K562 (cell line): ENCODE data around the gene AIF1L. TPM values are rescaled to one million over a fixed set of nuclear protein-coding genes. Genes with fewer than 3 reads are reported as not detected.

ENCODE experiments used
- ATAC-seq: fragments of 200-7000 bp; cut with Tn5 transposase; 3 replicates; pipeline ENCODE4 v1.9.1; 2020; ENCODE audit warnings: moderate library complexity
- BruUV-seq: library from RNA; stranded (reverse); fragments of 400-500 nt; replicated peaks from 2 replicates; lab custom pipeline; 2021; lab: Mats Ljungman, UMichigan
- CTCF ChIA-PET: fragments of 300-600 bp; formaldehyde crosslinking; extraction: SDS; loops from one replicate; lab custom pipeline; 2021; ENCODE audit warnings: low intra/inter-chr PET ratio; lab: Yijun Ruan, JAX
- POLR2A ChIA-PET: fragments of 300-600, 350-650 bp; sonication (Branson Sonifier 250); formaldehyde crosslinking; extraction: SDS; loops from one replicate; lab custom pipeline; 2021; ENCODE audit warnings: antibody characterized with exemption, inconsistent platforms; lab: Yijun Ruan, JAX
- DNase-seq, 4 experiments: peaks; one replicate each; pipeline versions ENCODE4 v3.0.0 to v3.0.0-alpha.2; 2011 to 2018; ENCODE audit warnings: low spot score in 3 of 4, mixed read lengths in 3 of 4; ENCODE audit errors: extremely low read depth in 1 of 4
- FAIRE-seq: peaks from 2 replicates; lab custom pipeline; 2011; peaks lifted over from hg19 to GRCh38; lab: Jason Lieb, UNC
- H2AFZ ChIP-seq: 2 replicates; pipeline ENCODE4 v1.6.0; 2011; ENCODE audit warnings: low read depth, low read length, control low read depth, inconsistent platforms
- H3K27ac ChIP-seq: fragments of 200-600 bp; 3 replicates; pipeline ENCODE4 v1.8.0; 2011; ENCODE audit warnings: low read depth, mild to moderate bottlenecking, control low read depth, inconsistent platforms, low read length, moderate library complexity, mixed read lengths; ENCODE audit errors: extremely low read depth
- H3K27me3 ChIP-seq, 2 experiments: fragments of 300-600 bp in 1 of 2; 2 replicates in 1 of 2; 3 replicates in 1 of 2; pipeline versions ENCODE4 v1.6.0 to v1.8.0; 2011; ENCODE audit warnings: inconsistent platforms in 2 of 2, low read length in 2 of 2, mild to moderate bottlenecking in 1 of 2, mixed read lengths in 1 of 2, moderate library complexity in 1 of 2; ENCODE audit not compliant: control insufficient read depth in 2 of 2, insufficient read depth in 2 of 2
- H3K36me3 ChIP-seq: fragments of 300-600 bp; 3 replicates; pipeline ENCODE4 v1.8.0; 2011; ENCODE audit warnings: mild to moderate bottlenecking, low read length, inconsistent platforms; ENCODE audit not compliant: control insufficient read depth, insufficient read depth
- H3K4me1 ChIP-seq, 2 experiments: fragments of 200-600 bp in 1 of 2; replicated peaks in 1 of 2; 2 replicates in 1 of 2; 3 replicates in 1 of 2; pipeline versions ENCODE4 v1.5.1 to v1.8.0; 2011; ENCODE audit warnings: inconsistent platforms in 2 of 2, low read length in 2 of 2, mild to moderate bottlenecking in 1 of 2, mixed read lengths in 1 of 2, moderate library complexity in 1 of 2; ENCODE audit not compliant: control insufficient read depth in 2 of 2, insufficient read depth in 2 of 2
- H3K4me2 ChIP-seq: 2 replicates; pipeline ENCODE4 v1.6.1; 2011; ENCODE audit warnings: low read length, control low read depth, inconsistent platforms, mixed read lengths; ENCODE audit not compliant: insufficient read depth
- H3K4me3 ChIP-seq: fragments of 200-600 bp; sonication (generic), shearing (Covaris generic); 2 replicates; pipeline ENCODE4 v1.5.1; 2016; ENCODE audit warnings: control low read depth, inconsistent platforms
- H3K79me2 ChIP-seq: fragments of 200-600 bp; 3 replicates; pipeline ENCODE4 v1.8.0; 2011; ENCODE audit warnings: low read length, inconsistent platforms; ENCODE audit not compliant: control insufficient read depth, insufficient read depth
- H3K9ac ChIP-seq, 2 experiments: 2 replicates each; pipeline versions ENCODE4 v1.6.0 to v1.6.1; 2011; ENCODE audit warnings: low read depth in 2 of 2, low read length in 2 of 2, control low read depth in 1 of 2, inconsistent platforms in 1 of 2, mild to moderate bottlenecking in 1 of 2, mixed read lengths in 1 of 2; ENCODE audit not compliant: insufficient read depth in 1 of 2
- H3K9me1 ChIP-seq: one replicate; pipeline ENCODE4 v1.6.0; 2011; ENCODE audit warnings: inconsistent platforms, mild to moderate bottlenecking, low read length, moderate library complexity; ENCODE audit not compliant: control insufficient read depth, insufficient read depth
- H3K9me3 ChIP-seq: replicated peaks from 2 replicates; pipeline ENCODE4 v1.5.1; 2011; ENCODE audit warnings: low read depth, low read length, inconsistent platforms; ENCODE audit not compliant: control insufficient read depth, insufficient read depth
- H4K20me1 ChIP-seq: replicated peaks from 2 replicates; pipeline ENCODE4 v1.6.1; 2011; ENCODE audit warnings: low read length, inconsistent platforms, mixed read lengths; ENCODE audit not compliant: control insufficient read depth, insufficient read depth
- ATF1 ChIP-seq, 2 experiments: fragments of 450-650 bp in 1 of 2; IDR thresholded peaks; 2 replicates each; pipeline ENCODE4 v1.6.1; 2016; ENCODE audit warnings: missing compliant biosample characterization in 1 of 2, missing genetic modification characterization in 1 of 2
- ATF3 ChIP-seq, 2 experiments: fragments of 450-650 bp in 1 of 2; sonication (generic) in 1 of 2; formaldehyde crosslinking in 1 of 2; IDR thresholded peaks in 1 of 2; conservative IDR thresholded peaks in 1 of 2; 2 replicates each; pipeline versions ENCODE4 v1.6.1 to v1.8.1; 2016 to 2023; ENCODE audit warnings: mild to moderate bottlenecking in 2 of 2, moderate library complexity in 2 of 2, inconsistent platforms in 1 of 2, missing genetic modification reagents in 1 of 2
- MLX ChIP-seq, 2 experiments: fragments of 450-650 bp in 1 of 2; sonication (generic) in 1 of 2; formaldehyde crosslinking; conservative IDR thresholded peaks; 2 replicates each; pipeline versions ENCODE4 v1.4.0 to v1.8.1; 2020 to 2022; ENCODE audit warnings: mild to moderate bottlenecking in 1 of 2, missing genetic modification reagents in 1 of 2
- STAT6 ChIP-seq: sonication (generic); formaldehyde crosslinking; IDR thresholded peaks from 2 replicates; pipeline ENCODE4 v1.8.1; 2023; ENCODE audit warnings: mild to moderate bottlenecking, missing genetic modification reagents
- WGBS: fragments of 100-300 bp; shearing (Covaris generic); methylation state at CpG from one replicate; pipeline ENCODE4 v1.1.6; 2016; ENCODE audit warnings: low coverage, mixed read lengths; ENCODE audit not compliant: insufficient coverage; ENCODE audit errors: missing lambda C conversion rate; 5-methylcytosine and 5-hydroxymethylcytosine counted together
- in situ Hi-C: fragments of 300-500 bp; cut with MboI; formaldehyde crosslinking; loops from 4 replicates; pipeline ENCODE4 v1.15.0; 2018; ENCODE audit warnings: inconsistent platforms, mixed read lengths
- intact Hi-C: fragments of 100-400 bp; cut with micrococcal nuclease; formaldehyde crosslinking; loops from 2 replicates; pipeline ENCODE4 v1.14.2; 2022
- polyA plus RNA-seq, 8 experiments: library from polyadenylated mRNA; depleted of rRNA in 4 of 8; stranded (reverse) in 5 of 8; unstranded in 3 of 8; fragments of >200 nt; fragmentation: Nextera tagmentation in 2 of 8; fragmentation: Illumina TruSeq in 1 of 8; extraction: Ambion mirVana in 2 of 8; extraction: Trizol in 1 of 8; gene quantifications; 2 replicates each; pipeline versions ENCODE4 v1.2.1 to v1.2.3, GENCODE V29; 2011 to 2014; ENCODE audit warnings: inconsistent platforms in 1 of 8, missing spikeins in 1 of 8
- total RNA-seq, 7 experiments: library from RNA; depleted of rRNA in 6 of 7; stranded (reverse); fragments of >200 nt in 6 of 7; fragmentation: Illumina TruSeq in 2 of 7; extraction: Trizol in 2 of 7; gene quantifications; 2 replicates each; pipeline versions ENCODE4 v1.2.1 to v1.2.3, GENCODE V29; 2011 to 2021; ENCODE audit warnings: low replicate concordance in 1 of 7
- TF ChIP-seq, protein P1 (sequence below): sonication (generic); formaldehyde crosslinking; IDR thresholded peaks from 2 replicates; pipeline ENCODE4 v1.8.1; 2023; ENCODE audit warnings: mild to moderate bottlenecking, missing genetic modification reagents

Gene AIF1L
- total and polyA plus RNA-seq, 9 of the 15 experiments (the other 6 are each of a cell fraction or from before 2014, with no cell fraction given), result 0.34 to 9.1 (median 1.3) TPM

GRCh38 chr9:131146186-131146585, 49.9 kb downstream of the AIF1L start:
- 95% methylated on average over 4 of the region's 4 CpGs for WGBS
- Histone ChIP-seq H3K4me3 (no peak overlapping the region), H3K27ac (no peak overlapping the region), H3K9me1 (no peaks in the 10 kb centered on the region), H3K36me3 (peaks cover 99% of the 10 kb centered on the region), H3K4me1 (no peaks in the 10 kb centered on the region), H2AFZ (no peak overlapping the region), H4K20me1 (peaks cover 8% of the 10 kb centered on the region; the same call in 1 of the 2 replicates), H3K79me2 (no peaks in the 10 kb centered on the region), H3K9ac (peak overlapping the region in 1 of 2 experiments; percentile 0; a peak in 1 of 4 replicates), H3K4me2 (no peak overlapping the region), H3K27me3 (no peaks in the 10 kb centered on the region), H3K9me3 (no peaks in the 10 kb centered on the region)
- intact Hi-C loops (no loop called here), in situ Hi-C loops (no loop called here)
- FAIRE-seq, result no peak
- TF ChIP-seq MLX (CRISPR knock-in tag; conservative IDR thresholded peaks at IDR 0.05) (peak in 1 of 2 experiments; percentile 84; a peak in 1 of 4 replicates), STAT6 (CRISPR knock-in tag) (0 out of 2 replicates have a peak, but pooled peaks have one; percentile 33), ATF1 (CRISPR knock-in tag; IDR thresholded peaks at IDR 0.05) (no peak), ATF1 (tag; IDR thresholded peaks at IDR 0.05) (no peak), ATF3 (IDR thresholded peaks at IDR 0.05) (no peak), ATF3 (CRISPR knock-in tag; conservative IDR thresholded peaks at IDR 0.05) (peak; percentile 40; the same call in 1 of the 2 replicates)
- TF ChIP-seq, protein P1, sequence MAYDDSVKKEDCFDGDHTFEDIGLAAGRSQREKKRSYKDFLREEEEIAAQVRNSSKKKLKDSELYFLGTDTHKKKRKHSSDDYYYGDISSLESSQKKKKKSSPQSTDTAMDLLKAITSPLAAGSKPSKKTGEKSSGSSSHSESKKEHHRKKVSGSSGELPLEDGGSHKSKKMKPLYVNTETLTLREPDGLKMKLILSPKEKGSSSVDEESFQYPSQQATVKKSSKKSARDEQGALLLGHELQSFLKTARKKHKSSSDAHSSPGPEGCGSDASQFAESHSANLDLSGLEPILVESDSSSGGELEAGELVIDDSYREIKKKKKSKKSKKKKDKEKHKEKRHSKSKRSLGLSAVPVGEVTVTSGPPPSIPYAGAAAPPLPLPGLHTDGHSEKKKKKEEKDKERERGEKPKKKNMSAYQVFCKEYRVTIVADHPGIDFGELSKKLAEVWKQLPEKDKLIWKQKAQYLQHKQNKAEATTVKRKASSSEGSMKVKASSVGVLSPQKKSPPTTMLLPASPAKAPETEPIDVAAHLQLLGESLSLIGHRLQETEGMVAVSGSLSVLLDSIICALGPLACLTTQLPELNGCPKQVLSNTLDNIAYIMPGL (CRISPR knock-in tag), result peak; percentile 54; the same call in 1 of the 2 replicates
- CTCF ChIA-PET, result no interaction called here
- POLR2A ChIA-PET, result interaction anchor here (0.6 to 22.5 kb wide), 16 partner anchors 8 to 1575 kb away, joined by 3 to 583 read pairs (median 3); partner anchors contain the start of gene NUP214
- BruUV-seq, result no TSS peak
- ATAC-seq, result no peak
- DNase-seq, result peak in 1 of 4 experiments; percentile 70
